ENCODE data around the gene TMEM61. TPM values are rescaled to one million over a fixed set of nuclear protein-coding genes. Genes with fewer than 3 reads are reported as not detected.

Gene TMEM61
- total RNA-seq, 1 experiment from 2014 or later, result not detected

GRCh38 chr1:54995835-54996234 is 15.4 kb downstream of the TMEM61 start:
- intact Hi-C loops (cut with micrococcal nuclease; ENCODE audit: unreplicated experiment), result loop anchor here (1.0 kb wide), 3 partner anchors 23 to 46 kb away; no protein-coding TSS in a partner anchor
- no peaks in the 10 kb centered on the region for H3K9me3 Mint-ChIP-seq (ENCODE audit: unreplicated experiment)
- ChIA-PET POLR2A (no interaction called here), CTCF (interaction anchor here (1.1 to 3.0 kb wide), 5 partner anchors 20 to 51 kb away, joined by 3 to 15 read pairs (median 4); no protein-coding TSS in a partner anchor)
- H3K27me3 Mint-ChIP-seq (ENCODE audit: insufficient read depth, unreplicated experiment), result peaks cover 4% of the 10 kb centered on the region
- Histone ChIP-seq H3K9me3 (no peaks in the 10 kb centered on the region), H3K36me3 (ENCODE audit: control insufficient read depth, insufficient read depth, low read length) (no peaks in the 10 kb centered on the region), H3K4me1 (no peaks in the 10 kb centered on the region), H3K4me3 (ENCODE audit: low read depth, low read length) (no peak overlapping the region), H3K27me3 (replicated peaks; ENCODE audit: control insufficient read depth, insufficient read depth, low read length) (no peaks in the 10 kb centered on the region)
- H3K4me3 Mint-ChIP-seq (ENCODE audit: unreplicated experiment), result no peak overlapping the region
- no TSS peak for BruUV-seq (replicated peaks)
- H3K4me1 Mint-ChIP-seq (ENCODE audit: low read depth, unreplicated experiment), result peaks cover 8% of the 10 kb centered on the region
- no peak for TF ChIP-seq CTCF (IDR thresholded peaks at IDR 0.05; ENCODE audit: insufficient read depth in 1 of 2, low read depth in 1 of 2, low read length in 1 of 2, severe bottlenecking in 1 of 2, unreplicated experiment in 1 of 2)
- no peaks in the 10 kb centered on the region for H3K36me3 Mint-ChIP-seq (ENCODE audit: insufficient read depth, unreplicated experiment)
- peak overlapping the region; percentile 64 for H3K27ac Mint-ChIP-seq (ENCODE audit: unreplicated experiment)
- DNase-seq, result no peak

- Histone ChIP-seq H3K4me1 (no peaks in the 10 kb centered on the region), H3K36me3 (ENCODE audit: control insufficient read depth, insufficient read depth, low read length) (no peaks in the 10 kb centered on the region), H3K27me3 (replicated peaks; ENCODE audit: control insufficient read depth, insufficient read depth, low read length) (no peaks in the 10 kb centered on the region), H3K9me3 (no peaks in the 10 kb centered on the region), H3K4me3 (ENCODE audit: low read depth, low read length) (no peak overlapping the region)
- TF ChIP-seq CTCF (IDR thresholded peaks at IDR 0.05; ENCODE audit: insufficient read depth in 1 of 2, low read depth in 1 of 2, low read length in 1 of 2, severe bottlenecking in 1 of 2, unreplicated experiment in 1 of 2), result peak; percentile 60 to 66
- ChIA-PET POLR2A (no interaction called here), CTCF (interaction anchor here (1.1 to 3.0 kb wide), 6 partner anchors 20 to 56 kb away, joined by 3 to 15 read pairs (median 4); no protein-coding TSS in a partner anchor)
- intact Hi-C loops (cut with micrococcal nuclease; ENCODE audit: unreplicated experiment), result loop anchor here (1.0 kb wide), 3 partner anchors 23 to 46 kb away; no protein-coding TSS in a partner anchor
- Mint-ChIP-seq H3K4me3 (ENCODE audit: unreplicated experiment) (no peak overlapping the region), H3K9me3 (ENCODE audit: unreplicated experiment) (no peaks in the 10 kb centered on the region), H3K4me1 (ENCODE audit: low read depth, unreplicated experiment) (peaks cover 8% of the 10 kb centered on the region), H3K36me3 (ENCODE audit: insufficient read depth, unreplicated experiment) (no peaks in the 10 kb centered on the region), H3K27ac (ENCODE audit: unreplicated experiment) (no peak overlapping the region), H3K27me3 (ENCODE audit: insufficient read depth, unreplicated experiment) (peaks cover 4% of the 10 kb centered on the region)
- no TSS peak for BruUV-seq (replicated peaks)
- DNase-seq, result peak; percentile 67 to 74
Observed at GRCh38 chr1:54996359-54996868, 16.0 kb downstream of the TMEM61 start.

GRCh38 chr1:54996869-54997710 is 16.7 kb downstream of the TMEM61 start:
- no TSS peak for BruUV-seq (replicated peaks)
- peaks cover 4% of the 10 kb centered on the region for H3K27me3 Mint-ChIP-seq (ENCODE audit: insufficient read depth, unreplicated experiment)
- no peak overlapping the region for H3K27ac Mint-ChIP-seq (ENCODE audit: unreplicated experiment)
- Histone ChIP-seq H3K36me3 (ENCODE audit: control insufficient read depth, insufficient read depth, low read length) (no peaks in the 10 kb centered on the region), H3K4me1 (no peaks in the 10 kb centered on the region), H3K9me3 (no peaks in the 10 kb centered on the region), H3K27me3 (replicated peaks; ENCODE audit: control insufficient read depth, insufficient read depth, low read length) (no peaks in the 10 kb centered on the region), H3K4me3 (ENCODE audit: low read depth, low read length) (no peak overlapping the region)
- TF ChIP-seq CTCF (IDR thresholded peaks at IDR 0.05; ENCODE audit: insufficient read depth in 1 of 2, low read depth in 1 of 2, low read length in 1 of 2, severe bottlenecking in 1 of 2, unreplicated experiment in 1 of 2), result no peak
- no peaks in the 10 kb centered on the region for H3K9me3 Mint-ChIP-seq (ENCODE audit: unreplicated experiment)
- H3K4me3 Mint-ChIP-seq (ENCODE audit: unreplicated experiment), result no peak overlapping the region
- DNase-seq, result no peak
- no peaks in the 10 kb centered on the region for H3K36me3 Mint-ChIP-seq (ENCODE audit: insufficient read depth, unreplicated experiment)
- intact Hi-C loops (cut with micrococcal nuclease; ENCODE audit: unreplicated experiment), result loop anchor here (1.0 kb wide), 3 partner anchors 24 to 47 kb away; no protein-coding TSS in a partner anchor
- CTCF ChIA-PET, result interaction anchor here (1.1 to 3.0 kb wide), 6 partner anchors 19 to 57 kb away, joined by 3 to 15 read pairs (median 4); no protein-coding TSS in a partner anchor
- H3K4me1 Mint-ChIP-seq (ENCODE audit: low read depth, unreplicated experiment), result peaks cover 8% of the 10 kb centered on the region
- POLR2A ChIA-PET, result no interaction called here
